IPS-18a (cell line): ENCODE measurements around the gene CAPN2.

ENCODE experiments used
- H3K27ac ChIP-seq: one replicate; pipeline ENCODE4 v1.5.1; 2013; ENCODE audit warnings: low read length
- H3K27me3 ChIP-seq: one replicate; pipeline ENCODE4 v1.6.1; 2013; ENCODE audit warnings: mild to moderate bottlenecking, low read length; ENCODE audit not compliant: control insufficient read depth, insufficient read depth
- H3K36me3 ChIP-seq: one replicate; pipeline ENCODE4 v1.6.1; 2013; ENCODE audit warnings: low read depth, low read length; ENCODE audit not compliant: control insufficient read depth
- H3K4me1 ChIP-seq: one replicate; pipeline ENCODE4 v1.6.1; 2013; ENCODE audit warnings: low read depth, low read length; ENCODE audit not compliant: control insufficient read depth
- H3K4me3 ChIP-seq: one replicate; pipeline ENCODE4 v1.5.1; 2013; ENCODE audit warnings: low read length
- H3K9ac ChIP-seq: one replicate; pipeline ENCODE4 v1.6.1; 2013; ENCODE audit warnings: mild to moderate bottlenecking, low read length, moderate library complexity
- H3K9me3 ChIP-seq: one replicate; pipeline ENCODE4 v1.6.1; 2013; ENCODE audit warnings: low read depth, low read length; ENCODE audit not compliant: control insufficient read depth

The CAPN2 gene

DNA sequence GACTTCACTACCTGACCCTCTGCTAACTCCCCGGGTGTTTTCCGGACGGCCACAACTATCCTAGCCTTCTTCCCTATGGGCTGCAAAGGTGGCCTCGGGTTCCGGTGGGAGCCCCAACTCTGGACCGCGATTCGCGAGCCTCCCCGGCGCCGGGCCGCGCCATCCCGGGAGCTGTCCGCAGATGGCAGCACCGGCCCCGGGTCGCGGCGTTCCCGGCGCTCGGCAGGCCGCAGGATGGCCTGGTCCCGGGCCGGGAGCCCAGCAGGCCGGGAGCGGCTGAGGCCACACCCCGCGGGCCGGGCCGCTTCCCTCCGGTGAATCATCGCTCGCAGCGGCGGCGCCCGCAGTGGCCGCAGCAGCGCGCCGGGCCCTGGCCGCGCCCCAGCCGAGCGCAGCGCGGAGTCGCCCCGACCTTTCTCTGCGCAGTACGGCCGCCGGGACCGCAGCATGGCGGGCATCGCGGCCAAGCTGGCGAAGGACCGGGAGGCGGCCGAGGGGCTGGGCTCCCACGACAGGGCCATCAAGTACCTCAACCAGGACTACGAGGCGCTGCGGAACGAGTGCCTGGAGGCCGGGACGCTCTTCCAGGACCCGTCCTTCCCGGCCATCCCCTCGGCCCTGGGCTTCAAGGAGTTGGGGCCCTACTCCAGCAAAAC is at the start of gene CAPN2:
Gene CAPN2 (plus strand): TSS at position 346 of the 656 bp plus-strand sequence. CDS start 102 bp downstream, at position 448.
- Histone ChIP-seq H3K4me1 (peaks cover 10% of the 10 kb centered on the region), H3K36me3 (no peaks in the 10 kb centered on the region), H3K27me3 (peaks cover 47% of the 10 kb centered on the region), H3K9me3 (no peaks in the 10 kb centered on the region), H3K27ac (no peak within 1 kb of the TSS), H3K9ac (peak within 1 kb of the TSS; percentile 43), H3K4me3 (peak within 1 kb of the TSS; percentile 58)

DNA sequence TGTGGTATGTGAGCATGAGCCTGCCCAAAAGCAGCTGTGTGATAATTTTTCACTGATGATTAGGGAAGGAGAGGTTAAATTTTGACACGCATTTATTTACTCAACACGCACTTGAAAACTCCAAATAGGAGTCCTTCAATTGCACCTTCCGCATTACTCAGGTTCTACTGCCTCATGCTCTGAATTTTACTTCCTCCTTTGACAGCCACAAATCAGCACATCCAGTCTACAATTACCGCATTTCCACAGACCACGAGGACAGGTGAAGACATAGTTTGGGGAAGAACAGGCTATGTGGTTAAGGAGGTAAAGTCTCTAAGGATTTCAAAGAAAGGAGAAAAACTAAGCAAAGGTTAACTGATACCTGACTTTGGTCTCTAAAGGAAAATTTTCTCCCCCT is 49.4 kb upstream of the CAPN2 start:
- Histone ChIP-seq H3K4me3 (no peak overlapping the region), H3K36me3 (no peaks in the 10 kb centered on the region), H3K4me1 (no peaks in the 10 kb centered on the region), H3K9me3 (no peaks in the 10 kb centered on the region), H3K27ac (no peak overlapping the region), H3K27me3 (no peaks in the 10 kb centered on the region), H3K9ac (no peak overlapping the region)

DNA sequence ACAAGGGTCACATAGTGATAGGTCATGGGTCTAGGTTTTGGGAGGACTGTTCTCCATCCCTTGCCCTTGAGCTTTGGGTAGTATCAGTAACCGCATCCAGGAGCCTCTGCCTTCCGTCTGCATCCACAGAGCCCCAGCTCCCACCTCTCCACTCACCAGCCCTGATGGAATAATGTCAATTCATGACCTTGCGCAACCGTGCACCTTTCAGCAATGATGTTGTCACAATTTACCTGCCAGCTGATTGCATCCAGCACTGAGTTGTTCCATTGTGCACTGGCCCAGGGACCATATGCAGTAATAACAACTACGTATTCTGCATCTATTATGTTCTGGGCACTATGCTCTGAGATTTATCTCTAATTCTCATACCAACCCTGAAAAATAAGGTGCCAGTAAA is 48.2 kb upstream of the CAPN2 start:
- Histone ChIP-seq H3K36me3 (no peaks in the 10 kb centered on the region), H3K4me1 (no peaks in the 10 kb centered on the region), H3K27me3 (no peaks in the 10 kb centered on the region), H3K4me3 (no peak overlapping the region), H3K27ac (no peak overlapping the region), H3K9ac (no peak overlapping the region), H3K9me3 (no peaks in the 10 kb centered on the region)

DNA sequence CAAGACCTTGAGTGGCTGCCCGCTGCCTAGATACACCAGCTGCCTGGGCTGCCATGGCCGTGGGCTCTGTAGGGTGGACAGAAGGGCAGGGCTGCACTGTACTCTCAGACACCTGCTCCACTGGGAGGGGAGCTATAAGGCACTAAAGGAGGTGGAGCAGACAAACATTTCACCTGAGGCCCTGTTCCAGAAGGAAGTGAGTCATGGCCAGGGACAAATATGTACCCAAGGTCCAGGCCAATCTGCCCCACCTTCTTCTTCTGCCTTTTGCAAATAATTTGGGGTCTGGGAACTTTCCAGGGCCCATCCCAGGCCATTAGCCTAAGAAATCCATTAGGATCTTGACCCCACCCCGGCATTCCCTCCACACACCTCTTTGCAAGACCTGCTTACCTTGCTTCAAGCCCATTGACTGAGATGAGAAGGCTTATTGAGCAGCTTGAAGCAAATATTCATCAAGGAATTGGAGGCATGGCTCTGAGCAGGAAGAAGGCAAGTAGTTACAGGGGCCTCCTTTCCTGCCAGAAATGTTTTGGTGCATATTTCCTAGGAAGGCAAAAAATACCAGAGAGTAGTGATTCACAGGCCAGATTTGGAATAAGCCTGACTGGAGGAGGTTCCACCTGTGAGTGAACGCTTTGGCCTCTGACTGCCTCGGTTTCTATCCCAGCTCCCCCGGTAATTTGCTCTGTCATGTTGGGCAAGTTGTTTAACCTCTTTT is 46.6 kb upstream of the CAPN2 start, which contains the start of gene CAPN8:
Gene CAPN8 (minus strand): TSS at position 110 of the 721 bp plus-strand sequence. CDS start 55 bp downstream, at position 55.
- no peaks in the 10 kb centered on the region for H3K4me1 ChIP-seq
- no peaks in the 10 kb centered on the region for H3K36me3 ChIP-seq
- no peak within 1 kb of the TSS for H3K4me3 ChIP-seq
- H3K27me3 ChIP-seq = no peaks in the 10 kb centered on the region
- no peak within 1 kb of the TSS for H3K9ac ChIP-seq
- no peaks in the 10 kb centered on the region for H3K9me3 ChIP-seq
- no peak within 1 kb of the TSS for H3K27ac ChIP-seq

DNA sequence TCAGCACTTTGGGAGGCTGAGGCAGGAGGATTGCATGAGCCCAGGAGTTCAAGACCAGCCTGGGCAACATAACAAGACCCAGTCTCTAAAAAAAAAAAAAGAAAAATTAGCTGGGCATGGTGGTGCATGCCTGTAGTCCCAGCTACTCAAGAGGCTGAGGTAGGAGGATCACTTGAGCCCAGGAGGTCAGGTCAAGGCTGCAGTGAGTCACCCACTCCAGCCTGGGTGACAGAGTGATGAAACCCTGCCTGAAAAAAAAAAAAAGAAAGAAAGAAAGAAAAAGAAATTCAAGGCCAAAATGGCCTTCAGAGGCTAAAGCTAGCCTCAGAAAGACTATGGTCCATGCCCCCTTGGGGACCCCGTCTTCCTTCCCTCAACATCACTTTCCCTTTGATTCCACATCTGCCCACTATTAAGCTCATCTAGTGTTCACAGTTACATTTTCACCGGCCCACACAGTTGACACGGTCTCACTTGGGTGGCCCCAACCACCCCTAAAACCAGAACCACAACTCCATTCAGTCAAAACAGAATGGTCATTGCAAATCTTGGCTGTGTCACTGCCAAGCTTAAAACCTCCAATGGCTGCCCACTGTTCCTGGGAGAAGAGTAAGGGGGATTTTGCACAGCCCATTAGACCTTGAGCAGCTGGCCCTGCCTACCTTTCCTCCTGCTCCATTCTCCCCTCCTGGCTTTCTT is 44.7 kb upstream of the CAPN2 start:
- no peaks in the 10 kb centered on the region for H3K4me1 ChIP-seq
- H3K9ac ChIP-seq = no peak overlapping the region

DNA sequence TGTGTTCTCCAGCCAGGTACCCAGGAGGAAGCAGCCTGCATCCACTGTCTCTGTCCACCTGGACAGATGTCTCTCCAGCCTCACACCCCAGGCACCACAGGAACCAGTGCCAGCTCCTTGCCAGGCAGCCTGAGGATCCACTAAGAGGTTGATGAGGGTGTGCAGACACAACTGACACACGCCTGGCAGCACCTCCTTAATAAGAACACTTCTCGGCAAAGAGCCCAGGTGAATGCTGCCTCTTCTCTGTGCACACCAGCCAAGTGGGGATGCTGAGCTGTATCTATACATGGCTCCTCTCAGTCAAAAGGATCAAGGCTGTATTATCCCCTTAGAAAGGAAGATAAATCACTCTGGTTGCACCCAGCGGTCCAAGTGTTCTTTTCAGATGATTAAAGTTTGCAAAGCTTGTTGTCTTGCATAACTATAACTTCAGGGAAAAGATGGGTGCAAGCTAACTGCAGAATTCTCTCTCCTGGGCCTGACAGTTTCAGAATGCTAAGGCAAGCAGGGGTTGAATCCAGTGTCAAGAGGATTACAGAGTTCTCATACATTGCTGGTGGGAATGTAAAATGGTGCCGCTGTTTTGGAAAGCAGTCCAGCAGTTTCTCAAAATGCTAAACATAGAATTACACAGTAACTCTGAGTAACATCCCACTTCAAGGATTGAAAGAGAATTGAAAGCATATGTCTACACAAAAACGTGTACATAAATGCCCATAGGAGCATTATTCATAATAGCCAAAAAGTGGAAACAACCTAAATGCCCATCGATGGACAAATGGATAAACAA is 43.1 kb upstream of the CAPN2 start:
- H3K4me1 ChIP-seq = no peaks in the 10 kb centered on the region
- no peaks in the 10 kb centered on the region for H3K27me3 ChIP-seq
- peaks cover 8% of the 10 kb centered on the region for H3K9me3 ChIP-seq
- no peak overlapping the region for H3K4me3 ChIP-seq
- no peaks in the 10 kb centered on the region for H3K36me3 ChIP-seq
- no peak overlapping the region for H3K9ac ChIP-seq
- no peak overlapping the region for H3K27ac ChIP-seq

More for the DNA sequence above, 44.7 kb upstream of the CAPN2 start:
- Histone ChIP-seq H3K27me3 (no peaks in the 10 kb centered on the region), H3K36me3 (no peaks in the 10 kb centered on the region), H3K9me3 (no peaks in the 10 kb centered on the region), H3K27ac (no peak overlapping the region), H3K4me3 (no peak overlapping the region)

DNA sequence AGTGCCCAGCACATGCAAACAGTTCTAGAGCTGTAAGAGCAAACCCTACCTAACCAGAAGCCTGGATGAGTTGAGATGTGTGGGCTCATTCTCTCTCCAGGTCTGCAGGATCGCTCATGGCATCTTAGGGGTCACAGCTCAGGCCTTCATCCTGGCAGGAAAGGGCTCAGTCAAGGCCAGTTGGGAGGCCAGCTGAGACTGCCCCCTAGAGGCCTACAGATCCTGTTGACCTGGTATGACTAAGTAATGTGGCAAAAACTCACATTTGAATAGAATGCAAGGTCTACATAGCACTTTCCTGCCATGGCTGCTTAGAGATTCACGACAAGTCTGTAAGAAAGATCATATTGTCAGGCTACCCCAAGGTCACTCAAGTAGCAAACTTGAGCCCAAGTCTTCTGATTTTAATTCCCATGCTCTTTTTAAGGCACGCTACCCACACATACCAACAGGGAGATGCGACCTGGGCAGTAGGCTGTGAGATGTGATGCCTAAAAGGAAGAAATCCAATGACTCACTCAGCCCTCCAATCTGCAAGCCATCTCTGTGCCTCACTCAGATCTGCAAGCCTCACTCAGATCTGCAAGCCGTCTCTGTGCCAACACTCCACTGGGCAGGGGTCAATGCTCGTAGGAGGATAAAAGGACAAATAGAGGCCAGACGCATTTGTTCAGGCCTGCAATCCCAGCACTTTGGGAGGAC is 41.7 kb upstream of the CAPN2 start:
- no peaks in the 10 kb centered on the region for H3K27me3 ChIP-seq
- H3K4me1 ChIP-seq = no peaks in the 10 kb centered on the region
- H3K9me3 ChIP-seq = peaks cover 11% of the 10 kb centered on the region
- H3K27ac ChIP-seq = no peak overlapping the region
- H3K9ac ChIP-seq = no peak overlapping the region
- no peak overlapping the region for H3K4me3 ChIP-seq
- H3K36me3 ChIP-seq = no peaks in the 10 kb centered on the region

DNA sequence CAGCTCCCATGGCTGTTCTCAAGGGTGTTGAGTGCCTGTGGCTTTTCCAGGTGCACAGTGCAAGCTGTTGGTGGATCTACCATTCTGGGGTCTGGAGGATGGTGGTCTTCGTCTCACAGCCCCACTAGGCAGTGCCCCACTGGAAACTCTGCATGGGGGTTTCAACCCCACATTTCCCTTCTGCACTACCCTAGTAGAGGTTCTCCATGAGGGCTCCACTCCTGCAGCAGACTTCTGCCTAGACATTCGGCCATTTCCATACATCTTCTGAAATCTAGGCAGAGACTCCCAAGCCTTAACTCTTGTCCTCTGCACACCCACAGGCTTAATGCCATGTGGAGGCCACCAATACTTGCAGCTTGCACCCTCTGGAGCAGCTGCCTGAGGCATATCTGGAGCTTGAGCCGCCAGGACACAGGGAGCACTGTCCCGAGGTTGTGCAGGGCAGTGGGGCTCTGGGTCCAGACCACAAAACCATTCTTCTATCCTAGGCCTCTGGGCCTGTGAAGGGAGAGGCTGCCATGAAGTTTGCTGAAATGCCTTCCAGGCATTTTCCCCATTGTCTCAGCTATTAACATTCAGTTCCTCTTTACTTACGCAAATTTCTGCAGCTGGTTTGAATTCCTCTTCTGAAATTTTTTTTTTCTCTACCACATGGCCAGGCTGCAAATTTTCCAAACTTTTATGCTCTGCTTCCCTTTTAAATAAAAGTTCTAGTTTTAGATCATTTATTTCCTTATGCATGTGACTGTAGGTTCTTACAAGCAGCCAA is 38.0 kb upstream of the CAPN2 start:
- no peaks in the 10 kb centered on the region for H3K36me3 ChIP-seq
- H3K27me3 ChIP-seq = no peaks in the 10 kb centered on the region
- H3K27ac ChIP-seq = no peak overlapping the region
- H3K4me1 ChIP-seq = no peaks in the 10 kb centered on the region
- H3K9ac ChIP-seq = no peak overlapping the region
- H3K9me3 ChIP-seq = peaks cover 11% of the 10 kb centered on the region
- no peak overlapping the region for H3K4me3 ChIP-seq

DNA sequence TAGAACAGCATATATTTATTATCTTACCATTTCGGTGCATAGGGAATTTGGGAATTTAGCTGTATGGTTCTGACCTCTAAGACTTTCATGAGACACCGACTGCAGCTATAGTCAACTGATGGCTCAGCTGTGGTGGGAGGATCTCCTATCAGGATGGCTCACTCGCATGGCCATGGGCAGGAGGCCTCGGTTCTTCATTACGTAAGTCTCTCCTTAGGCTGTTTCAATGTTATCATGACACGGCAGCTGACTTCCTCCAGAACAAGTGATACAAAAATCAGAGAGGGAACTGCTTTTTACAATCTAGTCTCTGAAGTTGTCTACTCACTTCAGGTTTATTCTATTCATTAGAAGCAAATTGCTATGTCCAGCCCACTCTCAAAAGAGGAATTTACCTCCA is 33.5 kb upstream of the CAPN2 start:
- Histone ChIP-seq H3K36me3 (no peaks in the 10 kb centered on the region), H3K27me3 (no peaks in the 10 kb centered on the region), H3K4me1 (no peaks in the 10 kb centered on the region), H3K27ac (no peak overlapping the region), H3K4me3 (no peak overlapping the region), H3K9ac (no peak overlapping the region), H3K9me3 (peaks cover 6% of the 10 kb centered on the region)

DNA sequence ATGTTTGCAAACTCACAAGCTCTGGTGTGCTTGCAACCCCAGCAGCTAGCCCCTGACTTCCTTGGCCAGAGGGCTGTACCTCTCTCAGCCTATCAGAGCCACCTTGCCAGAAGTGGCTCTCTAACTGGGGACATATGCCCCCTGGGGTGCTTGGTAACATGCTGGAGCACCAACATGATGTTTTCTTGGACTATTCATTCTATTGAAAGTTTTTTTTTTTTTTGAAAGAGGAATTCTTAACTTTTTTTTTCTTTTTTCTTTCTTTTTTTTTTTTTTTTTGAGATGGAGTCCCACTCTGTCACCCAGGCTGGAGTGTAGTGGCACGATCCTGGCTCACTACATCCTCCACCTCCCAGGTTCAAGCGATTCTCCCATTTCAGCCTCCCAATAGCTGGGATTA is 32.2 kb upstream of the CAPN2 start:
- Histone ChIP-seq H3K9me3 (no peaks in the 10 kb centered on the region), H3K27me3 (no peaks in the 10 kb centered on the region), H3K9ac (no peak overlapping the region), H3K36me3 (no peaks in the 10 kb centered on the region), H3K4me3 (no peak overlapping the region), H3K4me1 (no peaks in the 10 kb centered on the region), H3K27ac (no peak overlapping the region)
